HG02970 (cell line): ENCODE results near the gene KRT31.
"Not testable (repeated sequence)": the region's sequence is repeated elsewhere in the genome, so short reads cannot be mapped to it uniquely, and the experiment has no call there.

Experiments
- ATAC-seq: cut with Tn5 transposase; IDR thresholded peaks from one replicate; pipeline ENCODE4 v1.9.1; 2021; ENCODE audit warnings: mild to moderate bottlenecking, moderate library complexity, moderate number of reproducible peaks; ENCODE audit not compliant: unreplicated experiment, low FRiP score

KRT31 gene

DNA sequence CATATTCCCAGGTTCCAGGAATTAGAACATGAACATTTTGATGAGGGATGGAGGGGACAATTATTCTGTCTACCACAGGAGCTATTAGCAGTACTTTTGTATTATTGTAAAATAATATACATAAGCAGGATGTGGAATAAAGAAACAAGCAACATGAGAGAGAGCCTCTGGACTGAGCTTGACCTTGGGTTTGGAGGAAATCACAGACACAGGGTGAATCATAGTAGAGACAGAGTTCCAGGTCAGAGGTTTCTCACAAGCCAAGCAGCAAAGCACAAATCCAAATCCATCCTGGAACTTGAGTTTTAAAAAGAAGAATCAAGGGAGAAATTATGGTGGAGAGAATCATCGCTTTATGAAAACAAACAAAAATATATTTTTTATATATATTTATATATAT, 5.1 kb downstream of the KRT31 start:
- ATAC-seq, result no peak

DNA sequence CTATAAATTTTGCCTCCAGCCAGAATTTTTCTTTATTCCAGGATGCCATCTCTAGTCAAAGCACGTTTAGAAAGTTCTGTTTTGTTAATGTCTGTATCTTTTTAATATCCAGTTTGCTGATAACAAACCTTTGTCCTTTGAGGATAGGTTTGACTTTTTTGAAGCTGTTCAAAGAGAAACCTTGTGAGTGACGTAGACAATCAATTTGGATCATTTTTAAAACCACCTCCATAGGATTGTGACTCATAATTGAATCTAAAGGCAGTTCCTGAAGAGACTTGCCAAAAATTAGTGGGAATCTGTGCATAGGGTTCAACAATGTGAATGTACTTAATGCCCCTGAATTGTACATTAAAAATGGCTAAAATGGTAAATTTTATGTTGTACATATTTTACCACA, 5.9 kb downstream of the KRT31 start:
- ATAC-seq, result no peak

- no peak for ATAC-seq
Measured at GRCh38 chr17:41390411-41390938, 6.9 kb downstream of the KRT31 start.

- no peak for ATAC-seq
Measured at GRCh38 chr17:41387670-41388069, 9.7 kb downstream of the KRT31 start.

GRCh38 chr17:41386227-41386626, 11.2 kb downstream of the KRT31 start:
- ATAC-seq, result no peak

- no peak for ATAC-seq
Measured at GRCh38 chr17:41383690-41384089, 13.7 kb downstream of the KRT31 start.

DNA sequence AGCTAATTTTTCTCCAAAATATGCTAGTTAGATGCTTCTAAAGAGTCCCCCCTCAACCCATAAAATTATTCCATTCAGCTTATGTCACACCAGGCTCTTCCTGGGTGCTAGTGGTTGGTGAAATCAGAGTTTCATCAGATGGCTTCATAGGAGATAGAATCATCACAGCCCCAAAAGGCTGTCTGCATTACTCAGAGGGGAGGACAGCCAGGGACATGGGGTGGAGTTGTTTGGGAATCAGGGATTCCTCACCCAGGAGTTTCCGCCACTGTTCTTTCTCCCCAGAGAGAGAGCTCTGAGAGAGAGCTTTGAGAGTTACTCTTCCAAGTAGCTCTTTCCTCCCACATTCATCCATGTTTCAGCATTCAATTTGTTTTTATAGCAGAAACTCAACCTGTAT, 15.0 kb downstream of the KRT31 start:
- no peak for ATAC-seq

- not testable (repeated sequence) for ATAC-seq
Measured at GRCh38 chr17:41381943-41382342, 15.5 kb downstream of the KRT31 start, which contains the start of gene KRT34. Gene KRT34 (minus strand): TSS chr17:41382306. CDS start chr17:41382246, 60 bp downstream.

- not testable (repeated sequence) for ATAC-seq
Measured at GRCh38 chr17:41380091-41380490, 17.3 kb downstream of the KRT31 start.

GRCh38 chr17:41377546-41377945, 19.9 kb downstream of the KRT31 start:
- ATAC-seq, result no peak

DNA sequence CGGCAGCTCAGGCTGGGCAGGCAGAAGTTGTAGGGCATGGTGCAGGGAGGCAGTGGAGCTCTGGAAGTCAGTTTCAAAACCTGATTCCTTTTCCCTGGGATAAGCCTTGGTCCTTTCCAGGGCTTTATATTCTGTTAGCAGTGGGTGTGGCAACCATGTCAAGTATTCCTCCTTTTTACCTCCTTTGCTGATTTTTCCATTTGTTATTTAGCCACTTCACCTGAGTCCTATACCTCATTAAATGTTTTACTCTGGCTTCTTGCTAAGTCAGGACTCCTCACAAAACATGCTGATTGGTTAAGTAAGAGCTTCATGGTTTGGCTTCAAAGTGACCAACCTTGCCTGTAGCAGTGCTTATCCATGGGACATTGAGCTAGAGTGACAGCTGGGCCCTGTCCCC, 27.7 kb downstream of the KRT31 start, which contains the start of gene KRT33B:
TSS of gene KRT33B (minus strand) at position 101 of the 400 bp plus-strand sequence. CDS start at position 38, 63 bp downstream.
- no peak for ATAC-seq

- ATAC-seq, result no peak
Measured at GRCh38 chr17:41369023-41369422, 28.4 kb downstream of the KRT31 start.

DNA sequence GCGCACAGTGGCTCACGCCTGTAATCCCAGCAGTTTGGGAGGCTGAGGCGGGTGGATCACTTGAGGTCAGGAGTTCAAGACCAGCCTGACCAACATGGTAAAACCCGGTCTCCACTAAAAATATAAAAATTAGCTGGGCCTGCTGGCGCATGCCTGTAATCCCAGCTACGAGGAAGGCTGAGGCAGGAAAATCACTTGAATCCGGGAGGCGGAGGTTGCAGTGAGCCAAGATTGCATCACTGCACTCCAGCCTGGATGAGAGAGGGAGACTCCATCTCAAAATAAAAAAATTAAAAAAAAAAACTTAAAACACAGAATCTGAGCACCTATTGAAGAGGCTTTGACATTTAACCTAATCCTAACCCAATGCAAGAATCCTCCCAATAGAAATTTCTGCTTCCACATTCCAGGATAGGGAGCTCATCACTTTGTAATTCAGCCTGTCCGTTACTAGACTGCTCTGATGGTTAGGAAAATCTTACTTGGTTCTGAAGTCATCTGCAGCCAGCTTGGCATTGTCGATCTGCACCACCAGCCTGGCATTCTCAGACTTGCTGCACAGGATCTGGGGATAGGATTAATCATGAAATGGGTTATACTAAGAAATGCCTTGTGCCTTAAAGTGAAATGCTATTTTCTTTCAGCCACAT, 29.9 kb downstream of the KRT31 start:
- no peak for ATAC-seq

DNA sequence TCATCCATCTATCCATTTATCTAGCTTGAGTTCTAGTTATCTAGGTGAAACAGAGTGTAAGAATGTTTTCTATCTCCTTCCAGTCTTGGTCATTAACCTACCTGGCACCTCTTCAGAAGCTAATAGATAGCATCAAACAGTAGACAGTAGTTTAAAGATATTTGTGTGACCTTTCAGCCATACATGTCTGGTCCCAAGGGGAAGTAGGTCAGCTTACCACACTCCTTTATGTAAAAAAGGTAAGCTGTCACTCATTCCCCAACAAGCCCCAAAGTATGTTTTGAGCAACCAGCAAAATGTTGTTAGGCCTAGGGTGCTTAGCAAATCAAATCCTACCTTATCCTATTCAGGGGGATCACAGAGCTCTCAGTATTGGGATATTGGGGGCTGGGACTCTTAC, 31.3 kb downstream of the KRT31 start:
- no peak for ATAC-seq

- ATAC-seq, result no peak
Measured at GRCh38 chr17:41363881-41364280, 33.5 kb downstream of the KRT31 start.

DNA sequence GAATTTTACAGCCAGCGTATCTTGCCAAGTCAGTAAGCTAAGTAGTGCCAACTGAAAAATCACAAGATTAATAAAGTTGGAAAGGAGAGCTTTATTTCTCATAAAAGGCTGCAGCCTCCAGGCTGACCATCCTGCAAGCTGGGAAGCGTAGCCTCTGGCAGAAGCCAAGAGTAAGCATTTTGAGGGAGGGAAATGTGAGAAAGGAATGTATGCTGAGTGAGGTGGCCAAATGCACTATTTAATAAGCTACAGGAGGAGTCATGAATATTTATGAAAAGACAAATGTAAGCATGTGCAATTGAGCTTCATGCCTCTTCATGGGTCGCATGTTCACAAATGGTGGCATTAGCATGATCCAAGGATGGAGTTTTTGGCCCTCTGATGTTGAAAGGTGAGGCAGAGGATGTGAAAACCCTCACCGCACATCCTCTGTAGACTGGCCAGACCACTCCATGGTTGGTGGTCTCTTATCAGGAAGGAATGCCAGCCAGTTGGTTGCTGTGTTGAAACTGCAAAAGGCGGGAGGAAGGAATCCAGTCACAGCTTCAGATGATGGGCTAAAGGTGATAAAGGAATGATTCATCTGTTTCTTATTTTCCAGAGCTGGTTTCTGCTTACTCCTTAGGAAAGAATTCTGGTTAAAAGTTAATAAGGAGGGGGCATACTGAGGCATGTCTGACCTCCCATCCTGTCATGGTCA, 37.0 kb downstream of the KRT31 start:
- no peak for ATAC-seq

DNA sequence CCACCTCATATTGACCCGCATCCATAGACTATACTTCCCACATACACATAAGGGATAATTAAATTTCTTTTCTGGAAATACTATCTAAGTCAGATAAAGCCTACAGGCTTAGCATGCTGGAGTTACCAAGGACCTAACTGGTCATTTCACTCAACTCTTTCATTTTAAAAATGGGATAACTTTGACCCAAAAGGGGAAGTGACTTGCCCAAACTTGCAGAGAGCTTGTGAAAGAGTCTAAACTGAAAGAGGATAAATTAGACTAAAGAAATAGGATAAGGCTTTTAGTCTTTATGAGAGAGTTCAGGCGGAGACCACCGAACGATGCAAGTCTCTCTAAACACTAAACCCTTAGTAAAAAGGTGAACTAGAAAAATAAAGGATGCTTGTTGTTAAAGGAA, 42.9 kb downstream of the KRT31 start:
- no peak for ATAC-seq

- ATAC-seq, result no peak
Measured at GRCh38 chr17:41352597-41353366, 44.6 kb downstream of the KRT31 start.

DNA sequence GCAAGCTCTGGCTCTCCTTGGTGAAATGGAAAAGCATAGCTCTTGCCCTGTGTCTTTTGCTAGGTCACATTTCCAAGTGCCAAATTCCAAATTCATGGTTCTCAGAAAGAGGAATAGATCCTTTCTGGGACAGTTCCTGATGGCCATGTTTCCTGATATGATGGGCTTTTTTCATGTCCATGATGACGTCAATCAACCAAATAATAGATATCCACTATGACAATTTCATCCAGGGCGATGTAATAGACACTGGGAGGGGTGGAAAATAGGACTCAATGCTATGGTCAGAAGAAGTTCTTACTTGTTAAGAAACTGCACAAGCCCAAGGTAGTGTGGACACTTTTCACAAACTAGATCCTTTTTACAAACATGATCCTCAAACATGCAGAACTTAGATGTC, 46.2 kb downstream of the KRT31 start:
- no peak for ATAC-seq

DNA sequence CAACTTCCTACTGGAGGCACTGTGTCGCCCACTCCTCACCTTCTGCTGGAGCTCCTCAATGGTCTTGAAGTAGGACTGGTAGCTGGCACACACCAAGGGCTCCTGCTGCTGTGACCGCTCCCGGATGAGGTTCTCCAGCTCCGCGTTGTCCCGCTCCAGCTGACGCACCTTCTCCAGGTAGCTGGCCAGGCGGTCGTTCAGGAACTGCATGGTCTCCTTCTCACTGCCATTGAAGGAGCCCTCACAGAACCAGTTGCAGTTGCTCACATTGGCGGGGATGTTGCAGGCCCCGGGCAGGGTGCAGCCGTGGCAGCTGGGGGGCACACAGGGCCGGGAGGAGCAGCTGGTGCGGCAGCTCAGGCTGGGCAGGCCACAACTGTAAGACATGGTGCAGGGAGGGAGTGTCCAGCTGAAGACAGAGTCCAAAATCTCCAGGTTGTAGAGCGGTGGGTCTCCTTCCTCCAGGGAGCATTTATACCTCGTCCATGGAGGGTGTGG, 47.0 kb downstream of the KRT31 start, which contains the start of gene KRT33A:
TSS of gene KRT33A (minus strand) at position 448 of the 498 bp plus-strand sequence. CDS start at position 387, 61 bp downstream.
- not testable (repeated sequence) for ATAC-seq
